Skeletal muscle satellite cell (primary cell): ENCODE results near the gene STAC2.

Source experiments
- H3K27me3 ChIP-seq: 2 replicates; pipeline ENCODE4 v1.7.0; 2013; ENCODE audit warnings: low read length; ENCODE audit not compliant: control insufficient read depth, insufficient read depth
- H3K36me3 ChIP-seq: 2 replicates; pipeline ENCODE4 v1.7.0; 2013; ENCODE audit warnings: mild to moderate bottlenecking, control low read depth, low read length; ENCODE audit not compliant: insufficient read depth
- H3K4me1 ChIP-seq: 2 replicates; pipeline ENCODE4 v1.7.0; 2013; ENCODE audit warnings: low read length; ENCODE audit not compliant: control insufficient read depth, insufficient read depth
- H3K4me2 ChIP-seq: 2 replicates; pipeline ENCODE4 v1.7.0; 2013; ENCODE audit warnings: mild to moderate bottlenecking, low read length
- H3K4me3 ChIP-seq: 2 replicates; pipeline ENCODE4 v1.7.0; 2013; ENCODE audit warnings: low read length
- H3K9ac ChIP-seq: 2 replicates; pipeline ENCODE4 v1.7.0; 2013; ENCODE audit warnings: mild to moderate bottlenecking, low read depth, low read length, moderate library complexity
- H3K9me3 ChIP-seq: replicated peaks from 2 replicates; pipeline ENCODE4 v1.7.0; 2013; ENCODE audit warnings: mild to moderate bottlenecking, control low read depth, low read length

The STAC2 gene

GRCh38 chr17:39230361-39230760, 4.6 kb upstream of the STAC2 start:
- Histone ChIP-seq H3K4me2 (no peak overlapping the region), H3K4me1 (peaks cover 34% of the 10 kb centered on the region), H3K9me3 (no peaks in the 10 kb centered on the region), H3K27me3 (peaks cover 21% of the 10 kb centered on the region), H3K4me3 (no peak overlapping the region), H3K36me3 (no peaks in the 10 kb centered on the region), H3K9ac (no peak overlapping the region)

DNA sequence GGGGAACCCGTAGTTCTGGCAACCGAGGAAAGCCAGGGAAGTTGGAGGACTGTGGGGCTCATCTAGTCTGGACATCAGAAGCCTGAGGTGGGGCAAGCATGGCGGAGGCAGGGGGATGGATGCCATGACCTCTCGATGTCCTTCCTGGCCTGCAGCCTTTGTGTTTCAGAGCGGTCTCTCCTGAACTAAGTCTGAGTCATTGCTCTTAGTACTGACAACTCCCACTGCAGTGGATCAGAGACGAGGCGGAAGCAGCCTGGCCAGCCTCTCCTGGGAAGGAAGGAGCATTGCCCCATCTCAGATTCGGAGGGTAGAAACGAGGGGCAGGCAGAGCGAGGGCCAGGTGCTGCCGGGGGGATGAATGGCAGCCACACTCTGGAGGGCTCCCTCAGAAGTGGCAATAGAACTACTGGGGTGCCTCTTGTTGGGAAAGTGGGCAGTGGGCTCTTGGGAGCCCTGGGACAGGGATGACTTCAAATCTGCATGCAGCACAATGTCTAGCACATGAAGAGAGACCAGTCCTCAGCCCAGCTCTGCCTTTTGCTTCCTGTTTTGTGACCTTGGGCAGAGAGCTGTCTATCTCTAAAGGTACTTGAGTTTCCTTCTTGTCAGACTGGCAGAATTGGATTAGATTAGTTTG, 3.6 kb upstream of the STAC2 start:
- peaks cover 41% of the 10 kb centered on the region for H3K4me1 ChIP-seq
- no peaks in the 10 kb centered on the region for H3K9me3 ChIP-seq
- no peaks in the 10 kb centered on the region for H3K36me3 ChIP-seq
- H3K9ac ChIP-seq, result no peak overlapping the region
- peak overlapping the region; percentile 27 for H3K4me2 ChIP-seq
- peaks cover 30% of the 10 kb centered on the region for H3K27me3 ChIP-seq
- H3K4me3 ChIP-seq, result no peak overlapping the region

- Histone ChIP-seq H3K4me3 (no peak overlapping the region), H3K4me2 (no peak overlapping the region), H3K36me3 (no peaks in the 10 kb centered on the region), H3K4me1 (peaks cover 50% of the 10 kb centered on the region), H3K9me3 (no peaks in the 10 kb centered on the region), H3K9ac (no peak overlapping the region), H3K27me3 (peaks cover 36% of the 10 kb centered on the region)
Observed at GRCh38 chr17:39227364-39227919, 1.7 kb upstream of the STAC2 start.

- H3K4me2 ChIP-seq, result peak overlapping the region; percentile 81
- peaks cover 41% of the 10 kb centered on the region for H3K4me1 ChIP-seq
- H3K27me3 ChIP-seq, result peaks cover 36% of the 10 kb centered on the region
- H3K4me3 ChIP-seq, result peak overlapping the region; percentile 64
- no peaks in the 10 kb centered on the region for H3K36me3 ChIP-seq
- no peaks in the 10 kb centered on the region for H3K9me3 ChIP-seq
- H3K9ac ChIP-seq, result no peak overlapping the region
Observed at GRCh38 chr17:39225959-39226683, 376 bp upstream of the STAC2 start.

- peaks cover 40% of the 10 kb centered on the region for H3K27me3 ChIP-seq
Observed at GRCh38 chr17:39224778-39225307, 902 bp downstream of the STAC2 start.

DNA sequence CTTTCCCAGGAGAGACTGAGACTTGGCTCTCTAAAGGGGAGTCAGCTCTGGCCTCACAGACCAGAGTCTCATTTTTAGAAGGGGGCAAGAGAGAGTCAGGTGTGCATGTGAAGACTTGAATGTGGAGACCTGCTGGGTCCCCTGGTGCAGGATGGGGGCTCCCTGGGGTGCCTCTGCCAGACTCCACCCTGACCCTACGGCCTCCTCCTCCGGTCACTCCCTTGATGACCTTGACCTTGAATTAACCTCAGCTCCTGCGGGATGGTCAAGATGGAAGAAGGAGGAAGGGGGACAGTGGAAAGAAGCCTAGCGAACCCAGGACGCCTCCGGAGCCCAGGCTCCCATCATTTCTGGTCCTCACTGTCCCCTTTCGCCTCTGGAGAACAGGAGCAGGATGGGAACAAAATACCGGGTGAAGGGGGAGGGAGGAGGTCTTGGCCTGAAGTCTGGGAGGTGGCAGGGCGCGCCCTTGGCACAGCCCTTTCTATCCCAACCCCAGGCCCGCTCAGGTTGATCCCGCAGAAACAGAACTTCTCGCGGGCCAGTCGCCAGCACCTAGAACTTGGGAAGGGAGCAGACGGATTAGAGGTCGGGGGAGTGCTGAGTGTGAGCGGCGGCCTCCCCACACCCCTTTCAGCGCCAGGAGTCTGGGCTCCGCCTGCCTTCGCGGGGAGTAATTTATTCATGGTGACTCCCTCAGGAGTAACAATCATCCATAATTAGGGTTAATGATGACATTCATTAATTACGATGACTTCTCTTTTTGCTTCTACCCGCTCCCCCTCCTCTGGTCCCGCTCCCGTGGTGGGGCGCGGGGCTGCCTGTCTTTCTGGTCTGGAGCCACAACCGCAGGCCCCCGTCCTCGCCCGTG, 1.6 kb downstream of the STAC2 start:
- H3K27me3 ChIP-seq, result peaks cover 46% of the 10 kb centered on the region
- H3K4me3 ChIP-seq, result no peak overlapping the region
- H3K36me3 ChIP-seq, result no peaks in the 10 kb centered on the region
- peaks cover 31% of the 10 kb centered on the region for H3K4me1 ChIP-seq
- no peaks in the 10 kb centered on the region for H3K9me3 ChIP-seq
- H3K9ac ChIP-seq, result no peak overlapping the region
- no peak overlapping the region for H3K4me2 ChIP-seq

More at GRCh38 chr17:39224778-39225307, 902 bp downstream of the STAC2 start:
- Histone ChIP-seq H3K4me3 (peak overlapping the region; percentile 60), H3K9me3 (no peaks in the 10 kb centered on the region), H3K4me2 (peak overlapping the region; percentile 81), H3K9ac (no peak overlapping the region), H3K36me3 (no peaks in the 10 kb centered on the region), H3K4me1 (peaks cover 37% of the 10 kb centered on the region)

DNA sequence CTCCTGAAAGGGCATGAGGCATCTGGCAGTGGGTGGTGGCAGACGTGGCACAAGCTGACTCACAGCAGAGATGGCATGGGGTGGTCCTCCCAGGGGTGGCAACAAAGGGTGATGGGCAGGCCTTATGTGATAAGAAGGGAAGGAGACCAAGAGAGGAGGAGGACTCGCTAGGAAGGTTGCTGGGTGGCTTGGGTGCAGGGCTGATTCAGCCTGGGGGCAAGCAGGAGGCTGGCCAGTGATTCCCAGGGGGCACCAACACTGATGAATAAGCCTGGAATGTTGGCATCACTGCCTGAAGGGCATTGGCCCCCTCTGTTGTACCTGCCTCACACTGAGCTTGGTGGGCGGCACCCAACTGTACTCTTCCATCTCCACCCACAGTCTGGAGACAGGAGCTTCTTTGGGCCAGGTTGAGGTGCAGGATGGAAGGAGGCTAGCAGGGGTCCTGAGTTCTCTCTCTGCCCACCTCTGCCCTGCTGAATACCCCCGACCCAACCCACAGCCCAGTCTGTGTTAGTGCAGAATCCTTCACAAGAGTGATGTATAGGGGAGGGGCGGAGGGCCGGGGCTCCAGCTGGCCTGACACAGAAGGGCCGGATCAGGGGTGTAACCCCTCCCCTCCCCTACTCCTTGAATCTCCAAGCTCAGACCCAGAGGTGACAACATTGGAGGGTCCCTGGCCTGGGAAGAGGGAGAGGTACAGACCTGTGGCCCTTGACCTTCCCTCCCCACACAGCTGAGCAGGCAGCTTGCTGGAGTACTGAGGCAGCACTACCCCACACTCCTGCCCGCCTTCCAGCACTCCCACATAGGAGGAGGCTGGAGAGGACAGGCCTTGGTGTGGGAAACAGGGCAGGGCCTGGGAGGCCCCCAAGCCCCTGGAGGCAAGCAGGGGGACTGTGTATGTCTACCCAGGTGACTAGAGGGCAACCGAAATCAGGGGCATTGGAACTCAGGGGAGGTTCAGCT, 2.6 kb downstream of the STAC2 start:
- Histone ChIP-seq H3K4me1 (peaks cover 28% of the 10 kb centered on the region), H3K27me3 (peaks cover 51% of the 10 kb centered on the region), H3K4me3 (no peak overlapping the region), H3K9ac (no peak overlapping the region), H3K36me3 (no peaks in the 10 kb centered on the region), H3K9me3 (no peaks in the 10 kb centered on the region), H3K4me2 (no peak overlapping the region)

GRCh38 chr17:39222151-39222550, 3.6 kb downstream of the STAC2 start:
- Histone ChIP-seq H3K36me3 (no peaks in the 10 kb centered on the region), H3K9ac (no peak overlapping the region), H3K4me1 (peaks cover 28% of the 10 kb centered on the region), H3K27me3 (peaks cover 49% of the 10 kb centered on the region), H3K9me3 (no peaks in the 10 kb centered on the region), H3K4me2 (no peak overlapping the region), H3K4me3 (no peak overlapping the region)

DNA sequence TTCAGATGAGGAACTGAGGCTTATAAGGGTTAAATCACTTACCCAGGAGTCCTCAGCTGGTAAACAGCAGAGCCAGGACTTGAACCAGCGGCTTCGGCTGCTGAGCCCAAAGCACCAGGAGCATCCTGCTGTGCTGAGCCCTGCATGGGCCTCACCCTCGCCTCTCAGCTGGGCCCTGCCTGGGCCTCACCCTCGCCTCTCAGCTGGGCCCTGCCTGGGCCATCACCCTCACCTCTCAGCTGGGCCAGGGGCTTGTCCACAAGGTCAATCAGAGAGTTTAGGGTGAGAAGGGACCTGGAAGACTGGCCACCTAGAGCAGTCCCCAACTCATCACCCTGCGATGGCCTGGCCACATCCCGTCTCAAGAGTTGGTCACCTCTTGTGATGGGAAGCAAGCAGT, 4.2 kb downstream of the STAC2 start:
- Histone ChIP-seq H3K36me3 (no peaks in the 10 kb centered on the region), H3K9ac (no peak overlapping the region), H3K4me1 (peaks cover 28% of the 10 kb centered on the region), H3K9me3 (no peaks in the 10 kb centered on the region), H3K4me2 (no peak overlapping the region), H3K27me3 (peaks cover 51% of the 10 kb centered on the region), H3K4me3 (no peak overlapping the region)

GRCh38 chr17:39219647-39220154, 6.0 kb downstream of the STAC2 start:
- no peaks in the 10 kb centered on the region for H3K36me3 ChIP-seq
- no peak overlapping the region for H3K4me3 ChIP-seq
- H3K27me3 ChIP-seq, result peaks cover 38% of the 10 kb centered on the region
- H3K4me2 ChIP-seq, result no peak overlapping the region
- H3K9me3 ChIP-seq, result no peaks in the 10 kb centered on the region
- H3K4me1 ChIP-seq, result peaks cover 13% of the 10 kb centered on the region
- no peak overlapping the region for H3K9ac ChIP-seq
